NCI-H345 treated with DMSO at 0.1 percent for 48 hours (cell line): Measurements from ENCODE around the gene SMYD2.

Source experiments
- DNase-seq: peaks from one replicate; lab custom pipeline; 2025; ENCODE audit not compliant: unreplicated experiment; lab: John Stamatoyannopoulos, UW

Gene SMYD2

GRCh38 chr1:214384373-214385079 is 103.6 kb downstream of the SMYD2 start:
- DNase-seq: no peak

GRCh38 chr1:214385428-214385827 is 104.5 kb downstream of the SMYD2 start:
- DNase-seq: no peak

GRCh38 chr1:214386333-214386732 is 105.4 kb downstream of the SMYD2 start:
- no peak for DNase-seq
